Measurements from ENCODE around the gene LHFPL6.

The LHFPL6 gene

DNA sequence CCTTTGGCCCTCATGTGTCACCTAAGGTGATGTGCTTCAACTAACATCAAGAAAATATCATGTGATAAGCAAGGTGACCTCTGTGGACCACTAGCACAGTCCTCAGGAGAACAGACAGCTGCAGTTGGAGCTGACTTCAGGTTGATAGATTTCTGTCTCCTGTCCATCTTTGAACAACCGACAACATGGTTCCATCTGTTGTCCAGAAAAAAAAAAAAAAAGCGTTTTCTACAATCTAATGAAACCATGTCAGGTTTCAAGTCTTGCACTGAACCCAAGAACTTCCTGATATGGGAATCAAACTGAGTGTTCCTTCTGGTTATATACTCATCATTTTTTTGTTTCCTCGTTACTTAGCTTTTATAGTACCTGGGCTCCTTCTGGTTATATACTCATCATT, 75.7 kb downstream of the LHFPL6 start:
- no peak overlapping the region for H3K4me3 ChIP-seq (ENCODE audit: low read depth, low read length)
- no peak for DNase-seq (ENCODE audit: low read depth)
- TF ChIP-seq MYC (IDR thresholded peaks at IDR 0.05; ENCODE audit: low read depth, low read length) (no peak), POLR2A (IDR thresholded peaks at IDR 0.05; ENCODE audit: extremely low read depth, insufficient read length) (no peak), MAX (IDR thresholded peaks at IDR 0.05; ENCODE audit: low read depth, low read length) (no peak)
- TF ChIP-seq, protein P1, sequence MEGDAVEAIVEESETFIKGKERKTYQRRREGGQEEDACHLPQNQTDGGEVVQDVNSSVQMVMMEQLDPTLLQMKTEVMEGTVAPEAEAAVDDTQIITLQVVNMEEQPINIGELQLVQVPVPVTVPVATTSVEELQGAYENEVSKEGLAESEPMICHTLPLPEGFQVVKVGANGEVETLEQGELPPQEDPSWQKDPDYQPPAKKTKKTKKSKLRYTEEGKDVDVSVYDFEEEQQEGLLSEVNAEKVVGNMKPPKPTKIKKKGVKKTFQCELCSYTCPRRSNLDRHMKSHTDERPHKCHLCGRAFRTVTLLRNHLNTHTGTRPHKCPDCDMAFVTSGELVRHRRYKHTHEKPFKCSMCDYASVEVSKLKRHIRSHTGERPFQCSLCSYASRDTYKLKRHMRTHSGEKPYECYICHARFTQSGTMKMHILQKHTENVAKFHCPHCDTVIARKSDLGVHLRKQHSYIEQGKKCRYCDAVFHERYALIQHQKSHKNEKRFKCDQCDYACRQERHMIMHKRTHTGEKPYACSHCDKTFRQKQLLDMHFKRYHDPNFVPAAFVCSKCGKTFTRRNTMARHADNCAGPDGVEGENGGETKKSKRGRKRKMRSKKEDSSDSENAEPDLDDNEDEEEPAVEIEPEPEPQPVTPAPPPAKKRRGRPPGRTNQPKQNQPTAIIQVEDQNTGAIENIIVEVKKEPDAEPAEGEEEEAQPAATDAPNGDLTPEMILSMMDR (IDR thresholded peaks at IDR 0.05; ENCODE audit: low read depth, low read length): no peak

- no peak for DNase-seq (ENCODE audit: low read depth)
- TF ChIP-seq, protein P1 (IDR thresholded peaks at IDR 0.05; ENCODE audit: low read depth, low read length): no peak
- TF ChIP-seq MAX (IDR thresholded peaks at IDR 0.05; ENCODE audit: low read depth, low read length): no peak
- H3K4me3 ChIP-seq (ENCODE audit: low read depth, low read length): no peak overlapping the region
Measured at GRCh38 chr13:39526499-39526898, 76.5 kb downstream of the LHFPL6 start.

- no peak overlapping the region for H3K4me3 ChIP-seq (ENCODE audit: low read depth, low read length)
- no peak for DNase-seq (ENCODE audit: low read depth)
- TF ChIP-seq, protein P1 (IDR thresholded peaks at IDR 0.05; ENCODE audit: low read depth, low read length): no peak
- no peak for TF ChIP-seq POLR2A (IDR thresholded peaks at IDR 0.05; ENCODE audit: extremely low read depth, insufficient read length)
- no peak for TF ChIP-seq MYC (IDR thresholded peaks at IDR 0.05; ENCODE audit: low read depth, low read length)
- no peak for TF ChIP-seq MAX (IDR thresholded peaks at IDR 0.05; ENCODE audit: low read depth, low read length)
Measured at GRCh38 chr13:39525506-39525905, 77.5 kb downstream of the LHFPL6 start.

- DNase-seq (ENCODE audit: low read depth): no peak
- TF ChIP-seq, protein P1 (IDR thresholded peaks at IDR 0.05; ENCODE audit: low read depth, low read length): no peak
- TF ChIP-seq POLR2A (IDR thresholded peaks at IDR 0.05; ENCODE audit: extremely low read depth, insufficient read length) (no peak), MYC (IDR thresholded peaks at IDR 0.05; ENCODE audit: low read depth, low read length) (no peak), MAX (IDR thresholded peaks at IDR 0.05; ENCODE audit: low read depth, low read length) (no peak)
- no peak overlapping the region for H3K4me3 ChIP-seq (ENCODE audit: low read depth, low read length)
Measured at GRCh38 chr13:39524795-39525194, 78.2 kb downstream of the LHFPL6 start.

- no peak overlapping the region for H3K4me3 ChIP-seq (ENCODE audit: low read depth, low read length)
- TF ChIP-seq, protein P1 (IDR thresholded peaks at IDR 0.05; ENCODE audit: low read depth, low read length): no peak
- no peak for DNase-seq (ENCODE audit: low read depth)
Measured at GRCh38 chr13:39522329-39522728, 80.7 kb downstream of the LHFPL6 start.

DNA sequence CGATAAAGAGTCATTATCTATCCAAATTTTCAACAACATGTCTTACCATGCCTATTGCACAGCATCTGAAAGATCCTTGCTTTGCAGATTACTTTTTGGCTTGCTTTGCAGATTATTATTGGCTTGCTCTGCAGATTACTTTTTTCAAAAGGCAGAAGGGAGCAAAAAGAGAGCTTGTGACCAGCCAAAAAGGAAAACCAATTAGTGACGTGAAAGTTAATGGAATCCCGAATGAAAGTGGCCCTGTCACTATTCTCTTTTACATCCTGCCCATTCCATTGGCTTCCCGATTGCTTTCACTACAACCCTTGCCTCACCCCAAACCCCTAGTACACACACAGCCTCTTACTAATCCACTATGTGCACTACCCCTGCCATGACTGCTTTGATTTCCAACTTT, 81.3 kb downstream of the LHFPL6 start:
- DNase-seq (ENCODE audit: low read depth): no peak
- no peak for TF ChIP-seq MYC (IDR thresholded peaks at IDR 0.05; ENCODE audit: low read depth, low read length)
- no peak overlapping the region for H3K4me3 ChIP-seq (ENCODE audit: low read depth, low read length)
